GM19438 (cell line): ENCODE results near the gene WSB2.

Experiments
- ATAC-seq: cut with Tn5 transposase; IDR thresholded peaks from one replicate; pipeline ENCODE4 v1.9.1; 2021; ENCODE audit warnings: low read depth; ENCODE audit not compliant: unreplicated experiment

The WSB2 gene

GRCh38 chr12:118063576-118064391, 2.8 kb upstream of the WSB2 start:
- no peak for ATAC-seq

GRCh38 chr12:118061873-118062843, 1.2 kb upstream of the WSB2 start:
- ATAC-seq, result no peak

GRCh38 chr12:118060301-118061010, 523 bp downstream of the WSB2 start:
- ATAC-seq, result no peak

GRCh38 chr12:118059341-118060191, 1.4 kb downstream of the WSB2 start:
- ATAC-seq, result no peak

- ATAC-seq, result no peak
These were observed 2.1 kb downstream of the WSB2 start for GRCh38 chr12:118058881-118059280.

GRCh38 chr12:118058227-118058626, 2.8 kb downstream of the WSB2 start:
- ATAC-seq, result no peak

GRCh38 chr12:118055865-118056773, 4.9 kb downstream of the WSB2 start:
- ATAC-seq, result no peak

- ATAC-seq, result peak; percentile 73
These were observed 5.8 kb downstream of the WSB2 start for GRCh38 chr12:118055144-118055557.

- ATAC-seq, result no peak
These were observed 7.7 kb downstream of the WSB2 start for GRCh38 chr12:118053071-118053985.

- ATAC-seq, result no peak
These were observed 8.5 kb downstream of the WSB2 start for GRCh38 chr12:118052324-118053070.

- ATAC-seq, result no peak
These were observed 9.7 kb downstream of the WSB2 start for GRCh38 chr12:118050972-118051910.

- no peak for ATAC-seq
These were observed 14.5 kb downstream of the WSB2 start for GRCh38 chr12:118046430-118046829.

GRCh38 chr12:118044577-118044976, 16.4 kb downstream of the WSB2 start:
- no peak for ATAC-seq

GRCh38 chr12:118044075-118044474, 16.9 kb downstream of the WSB2 start:
- ATAC-seq, result no peak

GRCh38 chr12:118042091-118042490, 18.9 kb downstream of the WSB2 start:
- no peak for ATAC-seq

GRCh38 chr12:118038137-118038536, 22.8 kb downstream of the WSB2 start:
- ATAC-seq, result no peak
